SHP77 (cell line): ENCODE data around the gene CEND1.

Experiments used
- DNase-seq, 2 experiments: peaks; one replicate each; lab custom pipeline; 2025; lab: John Stamatoyannopoulos, UW

The CEND1 gene

GRCh38 chr11:811446-812245 is 21.8 kb upstream of the CEND1 start:
- DNase-seq, result no peak

GRCh38 chr11:810040-810567 is 20.2 kb upstream of the CEND1 start:
- no peak for DNase-seq

GRCh38 chr11:809287-810039 is 19.6 kb upstream of the CEND1 start, which contains the start of gene RPLP2:
Gene RPLP2 (plus strand): TSS chr11:809967. CDS start chr11:810235, 268 bp downstream.
- peak; percentile 86 for DNase-seq

GRCh38 chr11:808427-809286 is 18.8 kb upstream of the CEND1 start:
- no peak for DNase-seq

- no peak for DNase-seq
Measured at GRCh38 chr11:804599-804964, 14.7 kb upstream of the CEND1 start.

GRCh38 chr11:803770-804598 is 14.1 kb upstream of the CEND1 start:
- peak in 1 of 2 experiments; percentile 27 for DNase-seq

GRCh38 chr11:803467-803742 is 13.5 kb upstream of the CEND1 start:
- DNase-seq, result no peak

GRCh38 chr11:802693-803466 is 13.0 kb upstream of the CEND1 start:
- DNase-seq, result no peak

GRCh38 chr11:802018-802617 is 12.2 kb upstream of the CEND1 start:
- no peak for DNase-seq

GRCh38 chr11:801097-801780 is 11.3 kb upstream of the CEND1 start:
- DNase-seq, result no peak

- no peak for DNase-seq
Measured at GRCh38 chr11:800473-800872, 10.6 kb upstream of the CEND1 start.

GRCh38 chr11:799641-800316 is 9.9 kb upstream of the CEND1 start:
- no peak for DNase-seq

- DNase-seq, result peak; percentile 45 to 46
Measured at GRCh38 chr11:798093-798713, 8.3 kb upstream of the CEND1 start, which contains the start of gene SLC25A22. Gene SLC25A22 (minus strand): TSS chr11:798281. CDS start chr11:795006, 3,275 bp downstream.

- peak in 1 of 2 experiments; percentile 38 for DNase-seq
Measured at GRCh38 chr11:797296-798092, 7.6 kb upstream of the CEND1 start.

- DNase-seq, result no peak
Measured at GRCh38 chr11:796565-797295, 6.8 kb upstream of the CEND1 start.

- peak in 1 of 2 experiments; percentile 22 for DNase-seq
Measured at GRCh38 chr11:795634-796564, 6.0 kb upstream of the CEND1 start.
